Neural progenitor cell (in vitro differentiated cells): ENCODE measurements around the gene HVCN1. TPM values are rescaled to one million over a fixed set of nuclear protein-coding genes. Genes with fewer than 3 reads are reported as not detected.

ENCODE experiments used
- DNase-seq: peaks from one replicate; pipeline ENCODE4 v3.0.0-alpha.2; 2016; ENCODE audit warnings: low spot score
- H2AFZ ChIP-seq: fragments of 200-600 bp; sonication (generic); replicated peaks from 2 replicates; pipeline ENCODE4 v1.6.1; 2016; ENCODE audit warnings: antibody characterized with exemption
- H3F3A ChIP-seq: fragments of 200-600 bp; sonication (generic); 2 replicates; pipeline ENCODE4 v1.6.1; 2016; ENCODE audit warnings: antibody characterized with exemption, low read depth
- H3K27ac ChIP-seq: fragments of 200-600 bp; sonication (generic); 2 replicates; pipeline ENCODE4 v1.5.1; 2016; ENCODE audit warnings: mild to moderate bottlenecking
- H3K27me3 ChIP-seq: fragments of 200-600 bp; sonication (generic); 2 replicates; pipeline ENCODE4 v1.6.1; 2016; ENCODE audit warnings: mild to moderate bottlenecking, moderate library complexity
- H3K36me3 ChIP-seq: fragments of 200-600 bp; sonication (generic); 2 replicates; pipeline ENCODE4 v1.5.1; 2016
- H3K4me1 ChIP-seq: fragments of 200-600 bp; sonication (generic); 2 replicates; pipeline ENCODE4 v1.6.1; 2016; ENCODE audit warnings: mixed run types
- H3K4me2 ChIP-seq: fragments of 200-600 bp; sonication (generic); 2 replicates; pipeline ENCODE4 v1.6.1; 2016
- H3K4me3 ChIP-seq: fragments of 200-600 bp; sonication (generic); 2 replicates; pipeline ENCODE4 v1.5.1; 2016
- H3K79me2 ChIP-seq: fragments of 200-600 bp; sonication (generic); 2 replicates; pipeline ENCODE4 v1.6.1; 2016; ENCODE audit warnings: low read depth
- H3K9ac ChIP-seq: fragments of 200-600 bp; sonication (generic); 2 replicates; pipeline ENCODE4 v1.6.1; 2016
- H3K9me3 ChIP-seq: fragments of 200-600 bp; sonication (generic); 2 replicates; pipeline ENCODE4 v1.5.1; 2016; ENCODE audit warnings: low read depth
- H4K20me1 ChIP-seq: fragments of 200-600 bp; sonication (generic); 2 replicates; pipeline ENCODE4 v1.6.1; 2016; ENCODE audit warnings: low read depth
- H3K27ac Mint-ChIP-seq: 3 replicates; pipeline ENCODE4 v1.8.0; 2021; ENCODE audit warnings: mixed read lengths
- H3K27me3 Mint-ChIP-seq: 2 replicates; pipeline ENCODE4 v1.8.0; 2022; ENCODE audit warnings: low read depth, mild to moderate bottlenecking, inconsistent platforms, moderate library complexity, mixed read lengths; ENCODE audit not compliant: insufficient read depth
- H3K36me3 Mint-ChIP-seq: 3 replicates; pipeline ENCODE4 v1.8.0; 2021; ENCODE audit warnings: mixed read lengths
- H3K4me1 Mint-ChIP-seq: 3 replicates; pipeline ENCODE4 v1.8.0; 2021; ENCODE audit warnings: mixed read lengths
- H3K4me3 Mint-ChIP-seq: 3 replicates; pipeline ENCODE4 v1.8.0; 2021; ENCODE audit warnings: mild to moderate bottlenecking, moderate library complexity, mixed read lengths
- H3K9me3 Mint-ChIP-seq: 3 replicates; pipeline ENCODE4 v1.8.0; 2020; ENCODE audit warnings: mixed read lengths
- CTCF ChIP-seq: fragments of 200-600 bp; sonication (generic); IDR thresholded peaks from 2 replicates; pipeline ENCODE4 v1.5.1; 2017; ENCODE audit warnings: antibody characterized with exemption, mild to moderate bottlenecking
- EZH2 ChIP-seq: fragments of 200-600 bp; sonication (generic); IDR thresholded peaks from 2 replicates; pipeline ENCODE4 v1.6.1; 2017; ENCODE audit warnings: antibody characterized with exemption, mild to moderate bottlenecking, moderate library complexity
- EZH2phosphoT487 ChIP-seq: fragments of 200-600 bp; sonication (generic); IDR thresholded peaks from 2 replicates; pipeline ENCODE4 v1.6.1; 2017; ENCODE audit warnings: antibody characterized with exemption
- total RNA-seq: library from RNA; depleted of rRNA; stranded (reverse); fragments of >200 nt; gene quantifications from 2 replicates; pipeline ENCODE4 v1.2.3, GENCODE V29; 2015; ENCODE audit warnings: low replicate concordance

The HVCN1 gene
- total RNA-seq, 1 donor from 2014 or later, result 16.4 TPM

GRCh38 chr12:110658878-110659277 is 30.0 kb downstream of the HVCN1 start:
- Histone ChIP-seq H4K20me1 (no peaks in the 10 kb centered on the region), H3K36me3 (no peaks in the 10 kb centered on the region), H3K4me2 (no peak overlapping the region), H3K4me3 (no peak overlapping the region), H3K9ac (no peak overlapping the region), H3K9me3 (no peaks in the 10 kb centered on the region), H3K27me3 (no peaks in the 10 kb centered on the region), H3K79me2 (no peaks in the 10 kb centered on the region), H3F3A (no peaks in the 10 kb centered on the region), H2AFZ (no peak overlapping the region), H3K4me1 (no peaks in the 10 kb centered on the region), H3K27ac (no peak overlapping the region)
- TF ChIP-seq EZH2phosphoT487, result no peak
- no peak for TF ChIP-seq EZH2
- TF ChIP-seq CTCF, result no peak
- Mint-ChIP-seq H3K27me3 (peaks cover 2% of the 10 kb centered on the region), H3K4me1 (peaks cover 18% of the 10 kb centered on the region), H3K4me3 (no peak overlapping the region), H3K27ac (no peak overlapping the region), H3K9me3 (no peaks in the 10 kb centered on the region), H3K36me3 (peaks cover 5% of the 10 kb centered on the region)
- DNase-seq, result no peak

GRCh38 chr12:110658242-110658641 is 30.7 kb downstream of the HVCN1 start:
- Histone ChIP-seq H3K9ac (no peak overlapping the region), H4K20me1 (no peaks in the 10 kb centered on the region), H3K27ac (no peak overlapping the region), H3K36me3 (no peaks in the 10 kb centered on the region), H2AFZ (no peak overlapping the region), H3K79me2 (no peaks in the 10 kb centered on the region), H3K4me2 (no peak overlapping the region), H3K4me3 (no peak overlapping the region), H3K9me3 (no peaks in the 10 kb centered on the region), H3K4me1 (no peaks in the 10 kb centered on the region), H3F3A (no peaks in the 10 kb centered on the region), H3K27me3 (no peaks in the 10 kb centered on the region)
- TF ChIP-seq EZH2phosphoT487, result no peak
- no peak for TF ChIP-seq CTCF
- TF ChIP-seq EZH2, result no peak
- peaks cover 3% of the 10 kb centered on the region for H3K27me3 Mint-ChIP-seq
- H3K9me3 Mint-ChIP-seq, result no peaks in the 10 kb centered on the region
- no peak overlapping the region for H3K4me3 Mint-ChIP-seq
- no peak for DNase-seq
- peaks cover 5% of the 10 kb centered on the region for H3K36me3 Mint-ChIP-seq
- H3K27ac Mint-ChIP-seq, result peak overlapping the region; percentile 51
- peaks cover 19% of the 10 kb centered on the region for H3K4me1 Mint-ChIP-seq

- Histone ChIP-seq H3K4me1 (no peaks in the 10 kb centered on the region), H3K27me3 (no peaks in the 10 kb centered on the region), H3K9ac (no peak overlapping the region), H3K4me3 (no peak overlapping the region), H3K9me3 (no peaks in the 10 kb centered on the region), H3K36me3 (no peaks in the 10 kb centered on the region), H3K27ac (no peak overlapping the region), H4K20me1 (no peaks in the 10 kb centered on the region), H3K79me2 (no peaks in the 10 kb centered on the region), H3K4me2 (no peak overlapping the region), H2AFZ (no peak overlapping the region), H3F3A (no peaks in the 10 kb centered on the region)
- no peak for TF ChIP-seq EZH2
- no peak for TF ChIP-seq CTCF
- no peak for TF ChIP-seq EZH2phosphoT487
- DNase-seq, result no peak
- Mint-ChIP-seq H3K27ac (no peak overlapping the region), H3K36me3 (peaks cover 5% of the 10 kb centered on the region), H3K4me1 (peaks cover 19% of the 10 kb centered on the region), H3K4me3 (no peak overlapping the region), H3K9me3 (no peaks in the 10 kb centered on the region), H3K27me3 (peaks cover 3% of the 10 kb centered on the region)
These were observed 31.2 kb downstream of the HVCN1 start for GRCh38 chr12:110657747-110658146.
